Tibial nerve (tissue), 4 donors: Measurements from ENCODE around the gene FAM193B. TPM values are rescaled to one million over a fixed set of nuclear protein-coding genes. Genes with fewer than 3 reads are reported as not detected.

Experiments
- DNase-seq, 2 donors: peaks; one replicate each; pipeline ENCODE4 v3.0.0-alpha.2; 2019; ENCODE audit warnings: low spot score in 2 of 2
- H3K27ac ChIP-seq, 4 donors: fragments of 200-600 bp; sonication (generic) in 3 of 4; one replicate each; pipeline ENCODE4 v1.5.1; 2017 to 2019; ENCODE audit warnings: mild to moderate bottlenecking in 1 of 4
- H3K27me3 ChIP-seq, 2 donors: fragments of 200-600 bp; sonication (generic) in 1 of 2; one replicate each; pipeline versions ENCODE4 v1.5.1 to v1.6.0; 2017 to 2019
- H3K36me3 ChIP-seq, 3 donors: fragments of 200-600 bp; sonication (generic); one replicate each; pipeline ENCODE4 v1.5.1; 2018 to 2019
- H3K4me1 ChIP-seq, 4 donors: fragments of 200-600 bp; sonication (generic) in 3 of 4; one replicate each; pipeline ENCODE4 v1.5.1; 2017 to 2019
- H3K4me3 ChIP-seq, 4 donors: fragments of 200-600 bp; sonication (generic) in 3 of 4; one replicate each; pipeline ENCODE4 v1.5.1; 2017 to 2019; ENCODE audit warnings: mild to moderate bottlenecking in 1 of 4, moderate library complexity in 1 of 4
- H3K9me3 ChIP-seq, 4 donors: fragments of 200-600 bp; sonication (generic) in 3 of 4; one replicate each; pipeline ENCODE4 v1.5.1; 2017 to 2019
- CTCF ChIP-seq, 5 experiments: fragments of 200-600 bp in 3 of 5; fragments of 450-650 bp in 2 of 5; sonication (generic) in 3 of 5; IDR thresholded peaks; one replicate each; pipeline ENCODE4 v1.5.1; 2016 to 2019; ENCODE audit warnings: antibody characterized with exemption in 5 of 5, mild to moderate bottlenecking in 3 of 5, moderate library complexity in 2 of 5
- EP300 ChIP-seq, 2 donors: sonication (generic); formaldehyde crosslinking; IDR thresholded peaks; one replicate each; pipeline ENCODE4 v1.6.1; 2017; ENCODE audit warnings: antibody characterized with exemption in 2 of 2, mild to moderate bottlenecking in 1 of 2
- POLR2A ChIP-seq, 2 donors: fragments of 450-650 bp; IDR thresholded peaks; one replicate each; pipeline ENCODE4 v1.6.1; 2017; ENCODE audit warnings: antibody characterized with exemption in 2 of 2, mild to moderate bottlenecking in 2 of 2, moderate library complexity in 2 of 2
- WGBS, 2 donors: methylation state at CpG; one replicate each; pipeline ENCODE4 v1.1.5; 2018; 5-methylcytosine and 5-hydroxymethylcytosine counted together
- total RNA-seq, 4 donors: library from RNA; depleted of rRNA; stranded (reverse); fragments of >200 nt; gene quantifications; one replicate each; pipeline ENCODE4 v1.1.0, GENCODE V29; 2016

FAM193B gene
- total RNA-seq, 4 donors from 2014 or later, result 82.4 to 152 (median 115) TPM

- H3K27me3 ChIP-seq, result peaks cover 0 to 13% of the 10 kb centered on the region in 2 donors
- TF ChIP-seq EP300 (IDR thresholded peaks at IDR 0.05) (peak in 1 of 2 donors; percentile 81), POLR2A (IDR thresholded peaks at IDR 0.05) (peak; percentile 75 to 84), CTCF (IDR thresholded peaks at IDR 0.05) (peak in 3 of 5 experiments; percentile 12 to 55 (median 29))
- H3K27ac ChIP-seq, result peak within 1 kb of the TSS; percentile 24 to 89 (median 83)
- H3K36me3 ChIP-seq, result peaks cover 0 to 40% (median 11%) of the 10 kb centered on the region in 3 donors
- peak; percentile 54 to 64 for DNase-seq
- WGBS, 2 donors, result 1% methylated on average over 66 to 71 of the region's 71 CpGs
- H3K9me3 ChIP-seq, result no peaks in the 10 kb centered on the region
- peaks cover 0 to 22% (median 11%) of the 10 kb centered on the region in 4 donors for H3K4me1 ChIP-seq
- peak within 1 kb of the TSS; percentile 72 to 92 (median 84) for H3K4me3 ChIP-seq
These were observed 37.9 kb upstream of the FAM193B start, which contains the start of gene TMED9 for GRCh38 chr5:177592010-177592834. Gene TMED9 (plus strand): TSS chr5:177592203. CDS start chr5:177592215, 12 bp downstream.

- H3K27me3 ChIP-seq, result peaks cover 0 to 13% of the 10 kb centered on the region in 2 donors
- WGBS, 2 donors, result 12 to 15% methylated on average over 8 of the region's 8 CpGs
- H3K4me3 ChIP-seq, result peak overlapping the region; percentile 72 to 92 (median 84)
- peak overlapping the region; percentile 24 to 89 (median 83) for H3K27ac ChIP-seq
- peaks cover 0 to 22% (median 11%) of the 10 kb centered on the region in 4 donors for H3K4me1 ChIP-seq
- TF ChIP-seq EP300 (IDR thresholded peaks at IDR 0.05) (no peak), POLR2A (IDR thresholded peaks at IDR 0.05) (no peak), CTCF (IDR thresholded peaks at IDR 0.05) (no peak)
- no peak for DNase-seq
- no peaks in the 10 kb centered on the region for H3K9me3 ChIP-seq
- H3K36me3 ChIP-seq, result peaks cover 0 to 35% (median 11%) of the 10 kb centered on the region in 3 donors
These were observed 37.3 kb upstream of the FAM193B start for GRCh38 chr5:177591690-177592009.

GRCh38 chr5:177590406-177590805 lies 36.0 kb upstream of the FAM193B start:
- TF ChIP-seq POLR2A (IDR thresholded peaks at IDR 0.05), result no peak
- Histone ChIP-seq H3K4me3 (no peak overlapping the region), H3K4me1 (peaks cover 0 to 22% (median 11%) of the 10 kb centered on the region in 4 donors), H3K27ac (no peak overlapping the region), H3K9me3 (no peaks in the 10 kb centered on the region), H3K36me3 (peaks cover 0 to 23% (median 8%) of the 10 kb centered on the region in 3 donors), H3K27me3 (peaks cover 0 to 17% of the 10 kb centered on the region in 2 donors)
- WGBS, 2 donors, result 71 to 83% methylated on average over 1 of the region's 1 CpG
- DNase-seq, result no peak

GRCh38 chr5:177588413-177588909 lies 34.1 kb upstream of the FAM193B start:
- TF ChIP-seq CTCF (IDR thresholded peaks at IDR 0.05) (no peak), EP300 (IDR thresholded peaks at IDR 0.05) (no peak), POLR2A (IDR thresholded peaks at IDR 0.05) (no peak)
- no peaks in the 10 kb centered on the region for H3K9me3 ChIP-seq
- peaks cover 0 to 17% of the 10 kb centered on the region in 2 donors for H3K27me3 ChIP-seq
- no peak overlapping the region for H3K4me3 ChIP-seq
- H3K4me1 ChIP-seq, result peaks cover 0 to 14% (median 10%) of the 10 kb centered on the region in 4 donors
- WGBS, 2 donors, result 35 to 41% methylated on average over 13 of the region's 13 CpGs
- peaks cover 0 to 3% (median 0%) of the 10 kb centered on the region in 3 donors for H3K36me3 ChIP-seq
- H3K27ac ChIP-seq, result no peak overlapping the region
- DNase-seq, result no peak

GRCh38 chr5:177578316-177578715 lies 24.0 kb upstream of the FAM193B start:
- WGBS, 2 donors, result 91 to 92% methylated on average over 8 of the region's 8 CpGs
- Histone ChIP-seq H3K36me3 (no peaks in the 10 kb centered on the region), H3K4me3 (no peak overlapping the region), H3K27ac (no peak overlapping the region), H3K27me3 (no peaks in the 10 kb centered on the region), H3K9me3 (no peaks in the 10 kb centered on the region), H3K4me1 (no peaks in the 10 kb centered on the region)
- TF ChIP-seq POLR2A (IDR thresholded peaks at IDR 0.05) (no peak), EP300 (IDR thresholded peaks at IDR 0.05) (no peak), CTCF (IDR thresholded peaks at IDR 0.05) (no peak)
- DNase-seq, result no peak
